WI38 (cell line): Measurements from ENCODE around the gene GORAB.

Source experiments
- H3K4me3 ChIP-seq: 2 replicates; pipeline ENCODE4 v1.5.1; 2011; ENCODE audit warnings: low read depth, mild to moderate bottlenecking, control low read depth, low read length
- CTCF ChIP-seq: IDR thresholded peaks from 2 replicates; pipeline ENCODE4 v1.5.1; 2012; ENCODE audit warnings: low read depth, mild to moderate bottlenecking, control low read depth, low read length

GORAB gene

GRCh38 chr1:170503665-170504064 lies 28.3 kb upstream of the GORAB start:
- TF ChIP-seq CTCF, result no peak
- H3K4me3 ChIP-seq, result no peak overlapping the region

- H3K4me3 ChIP-seq, result no peak overlapping the region
- TF ChIP-seq CTCF, result no peak
Measured at GRCh38 chr1:170510163-170510562, 21.8 kb upstream of the GORAB start.

- TF ChIP-seq CTCF, result no peak
- no peak overlapping the region for H3K4me3 ChIP-seq
Measured at GRCh38 chr1:170511038-170511437, 20.9 kb upstream of the GORAB start.

- TF ChIP-seq CTCF, result no peak
- H3K4me3 ChIP-seq, result no peak overlapping the region
Measured at GRCh38 chr1:170513138-170513537, 18.8 kb upstream of the GORAB start.

GRCh38 chr1:170518185-170518834 lies 13.7 kb upstream of the GORAB start:
- TF ChIP-seq CTCF, result no peak
- H3K4me3 ChIP-seq, result no peak overlapping the region

- TF ChIP-seq CTCF, result no peak
- no peak overlapping the region for H3K4me3 ChIP-seq
Measured at GRCh38 chr1:170518965-170519364, 13.0 kb upstream of the GORAB start.

GRCh38 chr1:170520601-170521000 lies 11.4 kb upstream of the GORAB start:
- no peak overlapping the region for H3K4me3 ChIP-seq
- TF ChIP-seq CTCF, result no peak
